Ishikawa (cell line): ENCODE results near the gene STEAP4.

ENCODE experiments used
- EP300 ChIP-seq: IDR thresholded peaks from 2 replicates; pipeline ENCODE4 v1.6.1; 2012; ENCODE audit warnings: borderline replicate concordance
- FOXM1 ChIP-seq: IDR thresholded peaks from 2 replicates; pipeline ENCODE4 v1.6.1; 2012; ENCODE audit warnings: low read depth, borderline replicate concordance
- MAX ChIP-seq: IDR thresholded peaks from 2 replicates; pipeline ENCODE4 v1.6.1; 2012
- RAD21 ChIP-seq: IDR thresholded peaks from 2 replicates; pipeline ENCODE4 v1.6.1; 2012; ENCODE audit warnings: low read depth
- TAF1 ChIP-seq: IDR thresholded peaks from 2 replicates; pipeline ENCODE4 v1.6.1; 2012; ENCODE audit warnings: low read depth, mild to moderate bottlenecking
- TEAD4 ChIP-seq: IDR thresholded peaks from 2 replicates; pipeline ENCODE4 v1.6.1; 2012
- YY1 ChIP-seq: IDR thresholded peaks from 2 replicates; pipeline ENCODE4 v1.6.1; 2012; ENCODE audit warnings: low read depth
- TF ChIP-seq, protein P1 (sequence below): IDR thresholded peaks from 2 replicates; pipeline ENCODE4 v1.6.1; 2012
- TF ChIP-seq, protein P2 (sequence below): IDR thresholded peaks from 2 replicates; pipeline ENCODE4 v1.6.1; 2012; ENCODE audit warnings: low read depth, mild to moderate bottlenecking

DNA sequence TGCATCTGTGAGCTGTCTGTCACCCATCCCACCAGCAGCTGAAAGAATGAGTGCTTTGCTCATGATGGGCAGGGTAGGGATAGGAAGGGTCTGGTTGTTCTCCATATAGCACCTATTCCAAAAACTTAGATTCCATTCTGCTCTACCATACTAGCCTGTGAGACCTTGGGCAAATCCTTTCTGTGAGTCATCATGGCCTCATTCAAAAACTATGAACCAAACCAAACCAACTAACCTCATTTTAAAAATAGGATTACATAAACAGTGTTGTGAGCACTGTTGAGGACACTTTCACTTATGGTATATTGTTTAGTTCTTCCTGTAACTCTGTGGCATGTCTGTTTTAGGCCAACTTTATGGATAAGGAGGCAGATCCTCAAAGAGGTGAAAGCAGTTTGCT, 30.9 kb upstream of the STEAP4 start:
- TF ChIP-seq, protein P1, sequence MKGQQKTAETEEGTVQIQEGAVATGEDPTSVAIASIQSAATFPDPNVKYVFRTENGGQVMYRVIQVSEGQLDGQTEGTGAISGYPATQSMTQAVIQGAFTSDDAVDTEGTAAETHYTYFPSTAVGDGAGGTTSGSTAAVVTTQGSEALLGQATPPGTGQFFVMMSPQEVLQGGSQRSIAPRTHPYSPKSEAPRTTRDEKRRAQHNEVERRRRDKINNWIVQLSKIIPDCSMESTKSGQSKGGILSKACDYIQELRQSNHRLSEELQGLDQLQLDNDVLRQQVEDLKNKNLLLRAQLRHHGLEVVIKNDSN, result no peak
- no peak for TF ChIP-seq EP300
- TF ChIP-seq RAD21, result no peak
- TF ChIP-seq, protein P2, sequence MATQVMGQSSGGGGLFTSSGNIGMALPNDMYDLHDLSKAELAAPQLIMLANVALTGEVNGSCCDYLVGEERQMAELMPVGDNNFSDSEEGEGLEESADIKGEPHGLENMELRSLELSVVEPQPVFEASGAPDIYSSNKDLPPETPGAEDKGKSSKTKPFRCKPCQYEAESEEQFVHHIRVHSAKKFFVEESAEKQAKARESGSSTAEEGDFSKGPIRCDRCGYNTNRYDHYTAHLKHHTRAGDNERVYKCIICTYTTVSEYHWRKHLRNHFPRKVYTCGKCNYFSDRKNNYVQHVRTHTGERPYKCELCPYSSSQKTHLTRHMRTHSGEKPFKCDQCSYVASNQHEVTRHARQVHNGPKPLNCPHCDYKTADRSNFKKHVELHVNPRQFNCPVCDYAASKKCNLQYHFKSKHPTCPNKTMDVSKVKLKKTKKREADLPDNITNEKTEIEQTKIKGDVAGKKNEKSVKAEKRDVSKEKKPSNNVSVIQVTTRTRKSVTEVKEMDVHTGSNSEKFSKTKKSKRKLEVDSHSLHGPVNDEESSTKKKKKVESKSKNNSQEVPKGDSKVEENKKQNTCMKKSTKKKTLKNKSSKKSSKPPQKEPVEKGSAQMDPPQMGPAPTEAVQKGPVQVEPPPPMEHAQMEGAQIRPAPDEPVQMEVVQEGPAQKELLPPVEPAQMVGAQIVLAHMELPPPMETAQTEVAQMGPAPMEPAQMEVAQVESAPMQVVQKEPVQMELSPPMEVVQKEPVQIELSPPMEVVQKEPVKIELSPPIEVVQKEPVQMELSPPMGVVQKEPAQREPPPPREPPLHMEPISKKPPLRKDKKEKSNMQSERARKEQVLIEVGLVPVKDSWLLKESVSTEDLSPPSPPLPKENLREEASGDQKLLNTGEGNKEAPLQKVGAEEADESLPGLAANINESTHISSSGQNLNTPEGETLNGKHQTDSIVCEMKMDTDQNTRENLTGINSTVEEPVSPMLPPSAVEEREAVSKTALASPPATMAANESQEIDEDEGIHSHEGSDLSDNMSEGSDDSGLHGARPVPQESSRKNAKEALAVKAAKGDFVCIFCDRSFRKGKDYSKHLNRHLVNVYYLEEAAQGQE, result no peak
- TF ChIP-seq MAX, result no peak
- no peak for TF ChIP-seq TEAD4
- TF ChIP-seq YY1, result no peak
- TF ChIP-seq TAF1, result no peak
- TF ChIP-seq FOXM1, result no peak
